Activated T-helper 1 cell treated with anti-CD3 and anti-CD28 coated beads, Interleukin-12 subunit alpha, Interleukin-12 subunit beta, Interleukin-2, Interleukin-4 antibody, amounts not matched to agents 30 ng/mL and 10 ng/mL and 1 ng/mL, durations not matched to agents 14 hours and 24 hours and 36 hours (primary cell): Measurements from ENCODE around the gene ELN. TPM values are rescaled to one million over a fixed set of nuclear protein-coding genes. Genes with fewer than 3 reads are reported as not detected.
"Not testable (repeated sequence)": the region's sequence is repeated elsewhere in the genome, so short reads cannot be mapped to it uniquely, and the experiment has no call there.

ENCODE experiments used
- DNase-seq: peaks from one replicate; pipeline ENCODE4 v3.0.0; 2021; ENCODE audit warnings: low spot score
- H3K27ac Mint-ChIP-seq: one replicate; pipeline ENCODE4 v1.8.0; 2021; ENCODE audit warnings: mild to moderate bottlenecking, mixed read lengths
- H3K27me3 Mint-ChIP-seq: one replicate; pipeline ENCODE4 v1.8.0; 2022; ENCODE audit warnings: mild to moderate bottlenecking, moderate library complexity, mixed read lengths; ENCODE audit not compliant: insufficient read depth
- H3K36me3 Mint-ChIP-seq: one replicate; pipeline ENCODE4 v1.8.0; 2021; ENCODE audit warnings: low read depth, mixed read lengths
- H3K4me1 Mint-ChIP-seq: one replicate; pipeline ENCODE4 v1.8.0; 2021; ENCODE audit warnings: low read depth, mixed read lengths
- H3K4me3 Mint-ChIP-seq: one replicate; pipeline ENCODE4 v1.8.0; 2021; ENCODE audit warnings: mild to moderate bottlenecking, moderate library complexity, mixed read lengths
- H3K9me3 Mint-ChIP-seq: one replicate; pipeline ENCODE4 v1.8.0; 2021; ENCODE audit warnings: mixed read lengths
- intact Hi-C: fragments of 100-400 bp; cut with micrococcal nuclease; formaldehyde crosslinking; loops from one replicate; pipeline ENCODE4 v1.15.1; 2024
- total RNA-seq: library from RNA; stranded (reverse); gene quantifications from 2 replicates; pipeline ENCODE4 v1.2.3, GENCODE V29; 2022

The ELN gene
- total RNA-seq, 1 donor from 2014 or later = not detected

DNA sequence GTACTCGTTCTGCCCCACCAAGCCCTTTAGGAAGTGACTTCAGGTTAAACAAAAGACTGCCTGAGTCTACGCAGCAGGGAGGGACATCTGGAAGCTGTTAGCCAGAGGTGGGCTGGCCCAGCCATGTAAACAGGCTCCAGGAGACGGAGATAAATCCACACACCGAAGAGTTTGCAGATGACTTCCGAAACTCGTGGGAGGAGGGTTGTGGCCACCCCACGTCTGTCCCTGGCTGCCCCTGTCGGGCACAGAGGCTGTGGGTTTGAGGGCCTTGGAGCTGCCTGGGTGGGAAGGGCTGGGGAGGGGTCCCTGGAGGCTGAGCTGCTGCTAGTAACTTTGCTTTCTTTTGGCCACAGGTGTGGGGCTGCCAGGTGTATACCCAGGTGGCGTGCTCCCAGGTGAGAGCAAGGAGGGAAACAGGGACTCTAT lies 15.6 kb downstream of the ELN start:
- peaks cover 2% of the 10 kb centered on the region for H3K27me3 Mint-ChIP-seq
- no peaks in the 10 kb centered on the region for H3K4me1 Mint-ChIP-seq
- intact Hi-C loops = no loop called here
- H3K9me3 Mint-ChIP-seq = no peaks in the 10 kb centered on the region
- no peak for DNase-seq
- no peaks in the 10 kb centered on the region for H3K36me3 Mint-ChIP-seq
- no peak overlapping the region for H3K4me3 Mint-ChIP-seq
- no peak overlapping the region for H3K27ac Mint-ChIP-seq

DNA sequence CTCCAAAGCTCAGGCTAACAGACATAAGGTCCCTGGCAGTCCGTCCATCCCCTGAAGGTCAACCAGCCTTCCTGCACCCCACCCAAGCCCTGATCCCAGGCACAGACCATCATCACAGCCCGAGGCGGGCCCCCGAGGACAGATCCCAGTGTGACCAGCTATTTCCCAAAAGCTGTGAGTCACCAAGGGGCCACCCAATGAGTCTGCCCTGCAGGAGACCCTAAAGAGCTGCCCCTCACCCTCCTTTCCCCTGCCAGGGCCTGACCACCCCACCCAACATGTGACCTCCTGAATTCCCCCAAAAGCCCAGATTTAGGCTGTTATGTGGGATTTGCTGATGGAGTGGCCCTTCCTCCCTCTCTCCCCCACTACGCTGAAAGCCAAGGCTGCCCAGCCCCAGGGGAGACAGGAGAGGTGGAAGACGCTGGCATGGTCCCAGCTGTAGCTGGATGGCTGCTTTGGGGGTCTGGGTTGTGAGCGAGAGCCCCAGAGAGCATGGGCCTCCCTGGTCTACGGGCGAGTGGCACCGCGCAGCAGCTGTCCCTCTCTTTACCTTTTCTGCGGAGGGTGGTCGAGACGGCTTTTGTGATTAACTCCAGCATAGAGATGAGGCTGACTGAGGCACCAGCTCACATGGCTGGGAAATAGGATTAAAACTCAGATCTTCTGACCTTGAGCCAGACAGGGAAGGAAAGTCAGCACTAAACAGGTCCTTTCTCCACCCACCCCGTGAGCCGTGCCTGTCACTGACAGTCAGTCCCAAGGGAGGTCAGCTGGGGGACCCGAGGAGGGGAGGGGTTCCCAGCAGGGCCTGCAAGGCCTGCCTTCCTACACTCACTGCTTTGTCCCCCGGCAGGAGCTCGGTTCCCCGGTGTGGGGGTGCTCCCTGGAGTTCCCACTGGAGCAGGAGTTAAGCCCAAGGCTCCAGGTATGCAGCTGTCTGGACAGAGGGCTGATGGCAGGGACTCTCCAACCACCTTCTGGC lies 16.7 kb downstream of the ELN start:
- no peak for DNase-seq
- H3K9me3 Mint-ChIP-seq = no peaks in the 10 kb centered on the region
- H3K36me3 Mint-ChIP-seq = no peaks in the 10 kb centered on the region
- peaks cover 2% of the 10 kb centered on the region for H3K27me3 Mint-ChIP-seq
- H3K27ac Mint-ChIP-seq = no peak overlapping the region
- no peaks in the 10 kb centered on the region for H3K4me1 Mint-ChIP-seq
- intact Hi-C loops = no loop called here
- no peak overlapping the region for H3K4me3 Mint-ChIP-seq

DNA sequence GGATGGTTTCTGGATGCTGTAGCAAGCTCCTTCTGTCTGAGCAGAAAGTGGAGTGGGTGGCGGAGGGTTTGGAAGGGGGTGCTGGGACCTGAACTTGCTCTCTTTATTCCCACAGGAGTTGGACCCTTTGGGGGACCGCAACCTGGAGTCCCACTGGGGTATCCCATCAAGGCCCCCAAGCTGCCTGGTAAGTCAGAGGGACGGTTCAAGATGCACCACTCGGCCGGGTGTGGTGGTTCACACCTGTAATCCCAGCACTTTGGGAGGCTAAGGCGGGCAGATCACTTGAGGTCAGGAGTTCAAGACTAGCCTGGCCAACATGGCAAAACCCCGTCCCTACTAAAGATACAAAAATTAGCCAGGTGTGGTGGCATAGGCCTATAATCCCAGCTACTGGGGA lies 18.6 kb downstream of the ELN start:
- intact Hi-C loops, H3K36me3 Mint-ChIP-seq, H3K27ac Mint-ChIP-seq: not testable (repeated sequence)

DNA sequence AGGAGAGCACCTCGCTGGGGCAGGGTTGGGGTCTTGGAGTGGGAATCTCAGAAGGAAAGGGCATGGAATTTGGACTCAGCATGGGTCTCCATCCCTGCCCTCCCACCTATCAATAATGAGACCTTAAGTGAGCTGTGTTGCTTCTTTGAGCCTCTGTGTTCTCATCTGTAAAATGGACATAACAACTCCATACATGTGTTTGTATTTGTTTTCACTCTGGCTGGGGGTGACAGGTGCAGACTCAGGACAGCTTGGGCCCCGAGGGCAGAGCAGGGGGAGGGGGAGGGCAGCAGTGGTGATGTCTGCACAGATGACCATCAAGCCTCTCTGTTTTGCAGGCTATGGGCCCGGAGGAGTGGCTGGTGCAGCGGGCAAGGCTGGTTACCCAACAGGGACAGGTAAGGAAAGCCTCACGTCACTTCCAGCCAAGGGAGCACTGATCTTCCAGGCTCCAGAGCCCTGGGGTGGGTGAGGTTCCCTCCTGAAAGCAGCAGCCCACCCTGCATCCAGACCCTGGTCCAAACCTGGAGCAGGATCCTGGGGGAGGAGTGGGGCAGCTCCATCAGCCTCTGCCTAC lies 19.9 kb downstream of the ELN start:
- no peak for DNase-seq
- H3K27me3 Mint-ChIP-seq = no peaks in the 10 kb centered on the region
- H3K36me3 Mint-ChIP-seq = no peaks in the 10 kb centered on the region
- H3K9me3 Mint-ChIP-seq = no peaks in the 10 kb centered on the region
- no peaks in the 10 kb centered on the region for H3K4me1 Mint-ChIP-seq
- intact Hi-C loops = no loop called here
- no peak overlapping the region for H3K27ac Mint-ChIP-seq
- H3K4me3 Mint-ChIP-seq = no peak overlapping the region

More for the DNA sequence above, 18.6 kb downstream of the ELN start:
- H3K4me1 Mint-ChIP-seq, H3K9me3 Mint-ChIP-seq, H3K4me3 Mint-ChIP-seq, DNase-seq, H3K27me3 Mint-ChIP-seq: not testable (repeated sequence)

DNA sequence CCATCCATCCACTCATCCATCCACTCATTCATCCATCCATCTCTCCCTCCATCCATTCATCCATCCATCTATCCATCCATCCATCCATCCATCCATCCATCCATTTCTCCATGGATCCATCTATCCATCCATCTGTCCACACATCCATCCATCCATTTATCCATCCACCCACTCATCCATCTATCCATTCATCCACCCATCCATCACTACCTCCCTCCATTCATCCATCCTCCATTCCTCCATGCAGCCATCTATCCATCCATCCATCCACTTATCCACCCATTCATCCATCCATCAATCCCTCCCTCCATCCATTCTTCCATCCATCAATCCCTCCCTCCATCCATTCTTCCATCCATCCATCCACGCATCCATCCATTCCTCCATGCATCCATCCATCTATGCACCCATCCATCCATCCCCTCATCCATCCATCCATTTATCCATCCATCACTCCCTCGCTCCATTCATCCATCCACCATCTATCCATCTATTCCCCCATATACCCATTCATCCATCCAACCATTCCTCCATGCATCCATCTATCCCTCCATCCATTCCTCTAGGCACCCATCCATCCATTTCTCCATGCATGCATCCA lies 21.1 kb downstream of the ELN start:
- no peaks in the 10 kb centered on the region for H3K27me3 Mint-ChIP-seq
- DNase-seq = no peak
- no peaks in the 10 kb centered on the region for H3K4me1 Mint-ChIP-seq
- H3K4me3 Mint-ChIP-seq = no peak overlapping the region
- no peaks in the 10 kb centered on the region for H3K36me3 Mint-ChIP-seq
- no peak overlapping the region for H3K27ac Mint-ChIP-seq
- intact Hi-C loops = no loop called here
- H3K9me3 Mint-ChIP-seq = no peaks in the 10 kb centered on the region

DNA sequence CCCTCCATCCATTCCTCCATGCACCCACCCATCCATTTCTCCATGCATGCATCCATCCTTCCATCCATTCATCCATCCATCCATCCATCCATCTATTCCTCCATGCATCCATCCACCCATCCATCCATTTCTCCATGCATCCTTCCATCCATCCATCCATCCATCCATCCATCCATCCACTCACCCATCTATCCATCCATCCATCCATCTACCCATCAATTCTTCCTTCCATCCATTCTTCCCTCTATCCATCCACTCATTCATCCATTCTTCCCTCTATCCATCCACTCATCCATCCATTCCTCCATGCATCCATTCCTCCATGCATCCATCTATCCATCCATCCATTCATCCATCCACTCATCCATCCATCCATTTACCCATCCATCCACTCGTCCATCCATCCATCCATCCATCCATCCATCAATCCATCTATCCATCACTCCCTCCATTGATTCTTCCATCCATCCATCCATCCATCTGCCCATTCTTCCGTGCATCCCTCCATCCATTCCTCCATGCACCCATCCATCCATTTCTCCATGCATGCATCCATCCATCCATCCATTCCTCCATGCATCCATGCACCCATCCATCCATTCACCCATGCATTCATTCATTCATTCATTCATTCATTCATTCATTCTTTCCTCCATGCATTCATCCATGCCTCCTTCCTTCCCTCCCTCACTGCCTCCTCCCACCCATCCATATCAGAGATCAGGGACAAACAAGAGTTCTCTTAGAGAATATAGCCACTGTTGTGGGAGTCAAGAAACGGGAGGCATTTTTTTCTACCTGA lies 22.2 kb downstream of the ELN start:
- intact Hi-C loops = no loop called here
- no peaks in the 10 kb centered on the region for H3K27me3 Mint-ChIP-seq
- H3K4me1 Mint-ChIP-seq = no peaks in the 10 kb centered on the region
- H3K27ac Mint-ChIP-seq = no peak overlapping the region
- H3K9me3 Mint-ChIP-seq = no peaks in the 10 kb centered on the region
- no peak overlapping the region for H3K4me3 Mint-ChIP-seq
- H3K36me3 Mint-ChIP-seq = no peaks in the 10 kb centered on the region
- no peak for DNase-seq

DNA sequence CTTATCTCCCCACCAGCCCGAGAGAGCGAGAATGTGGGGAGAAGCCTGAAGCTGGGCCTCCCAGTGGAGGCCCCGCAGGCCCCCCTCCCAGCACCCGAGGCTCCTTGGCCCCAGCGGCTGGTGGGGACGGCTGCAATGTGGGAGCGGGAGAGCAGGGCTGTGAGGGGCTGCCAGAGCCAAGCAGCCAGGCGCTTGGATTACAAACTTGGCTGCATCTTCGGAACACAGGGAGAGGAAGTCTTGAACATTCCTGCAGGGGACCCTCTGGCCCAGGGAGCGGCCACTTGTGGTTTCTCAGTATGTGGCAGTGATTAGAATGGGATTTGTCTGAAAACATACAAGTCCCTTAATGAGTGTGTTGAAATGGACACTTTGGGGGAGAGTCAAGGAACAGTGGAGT lies 23.2 kb downstream of the ELN start:
- Mint-ChIP-seq H3K27me3 (no peaks in the 10 kb centered on the region), H3K9me3 (no peaks in the 10 kb centered on the region), H3K4me3 (no peak overlapping the region), H3K4me1 (no peaks in the 10 kb centered on the region), H3K27ac (no peak overlapping the region), H3K36me3 (no peaks in the 10 kb centered on the region)
- intact Hi-C loops = no loop called here
- no peak for DNase-seq

DNA sequence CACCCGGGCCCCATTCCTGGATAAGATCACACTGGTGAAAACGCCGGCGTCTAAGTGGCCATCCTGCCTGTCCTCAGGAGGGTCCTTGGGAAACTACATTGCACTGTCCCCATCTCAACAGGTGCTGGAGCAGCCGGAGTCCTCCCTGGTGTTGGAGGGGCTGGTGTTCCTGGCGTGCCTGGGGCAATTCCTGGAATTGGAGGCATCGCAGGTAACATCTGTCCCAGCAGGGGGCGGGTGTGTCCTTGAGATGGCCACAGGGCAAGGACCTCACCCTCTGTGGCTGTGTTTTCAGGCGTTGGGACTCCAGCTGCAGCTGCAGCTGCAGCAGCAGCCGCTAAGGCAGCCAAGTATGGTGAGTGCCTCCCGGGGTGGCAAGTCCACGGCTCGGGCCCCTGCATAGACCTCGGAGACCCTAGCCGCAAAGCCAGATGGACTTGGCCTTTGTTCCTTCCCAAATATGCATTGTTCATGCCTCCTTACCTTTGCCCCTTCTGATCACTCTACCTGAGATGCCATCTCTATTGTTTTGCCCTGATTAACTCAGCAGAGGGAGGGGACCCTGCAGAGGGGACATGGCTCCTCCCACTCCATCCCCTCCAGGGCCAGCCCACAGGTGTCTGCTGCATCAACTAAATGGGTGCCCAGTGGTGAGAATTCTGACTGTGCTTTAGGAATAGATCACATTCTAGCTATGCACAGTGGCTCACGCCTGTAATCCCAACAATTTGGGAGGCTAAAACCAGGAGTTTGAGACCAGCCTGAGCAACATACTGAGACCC lies 23.8 kb downstream of the ELN start:
- Mint-ChIP-seq H3K4me1 (no peaks in the 10 kb centered on the region), H3K27me3 (no peaks in the 10 kb centered on the region), H3K9me3 (no peaks in the 10 kb centered on the region), H3K4me3 (no peak overlapping the region), H3K27ac (no peak overlapping the region), H3K36me3 (no peaks in the 10 kb centered on the region)
- intact Hi-C loops = no loop called here
- DNase-seq = no peak

DNA sequence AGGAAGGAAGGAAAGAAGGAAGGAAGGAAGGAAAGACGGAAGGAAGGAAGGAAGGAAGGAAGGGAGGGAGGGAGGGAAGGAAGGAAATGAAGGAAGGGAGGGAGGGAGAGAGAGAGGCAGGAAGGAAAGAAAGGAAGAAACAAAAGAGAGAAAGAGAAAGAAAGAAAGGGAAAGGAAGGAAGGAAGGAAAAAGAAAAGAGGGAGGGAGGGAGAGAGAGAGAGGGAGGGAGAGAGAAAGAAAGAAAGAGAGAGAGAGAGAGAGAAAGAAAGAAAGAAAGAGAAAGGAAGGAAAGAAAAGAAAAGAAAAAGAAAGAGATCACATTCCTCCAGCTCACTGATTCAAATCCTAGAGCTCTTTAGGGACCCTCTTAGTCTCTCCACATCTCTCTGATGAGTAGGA lies 24.7 kb downstream of the ELN start:
- H3K9me3 Mint-ChIP-seq = no peaks in the 10 kb centered on the region
- no peak overlapping the region for H3K27ac Mint-ChIP-seq
- intact Hi-C loops = no loop called here
- no peak for DNase-seq
- H3K27me3 Mint-ChIP-seq = no peaks in the 10 kb centered on the region
- no peak overlapping the region for H3K4me3 Mint-ChIP-seq
- H3K36me3 Mint-ChIP-seq = no peaks in the 10 kb centered on the region
- no peaks in the 10 kb centered on the region for H3K4me1 Mint-ChIP-seq

DNA sequence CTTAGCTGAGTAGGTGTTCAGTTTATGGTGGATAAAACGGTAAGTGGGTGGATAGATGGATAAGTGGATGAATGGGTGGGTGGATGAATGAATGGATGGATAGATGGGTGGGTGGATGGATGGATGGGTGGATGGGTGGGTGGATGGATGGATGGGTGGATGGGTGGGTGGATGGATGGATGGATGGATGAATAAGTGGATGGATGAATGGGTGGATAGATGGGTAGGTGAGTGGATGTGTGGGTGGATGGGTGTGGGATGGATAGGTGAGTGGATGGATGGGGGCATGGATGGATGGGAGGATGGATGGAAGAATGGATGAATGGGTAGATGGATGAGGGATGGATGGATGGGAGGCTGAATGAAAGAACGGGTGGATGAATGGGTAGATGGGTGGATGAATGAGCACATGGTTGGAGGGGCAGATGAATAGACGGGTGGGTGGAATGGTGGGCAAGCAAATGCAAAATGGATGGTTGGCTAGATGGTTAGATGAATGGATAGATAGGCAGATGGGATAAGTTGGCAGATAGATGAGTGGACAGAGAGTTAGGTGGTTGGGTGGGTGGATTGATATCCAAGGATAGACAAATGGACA lies 25.7 kb downstream of the ELN start:
- Mint-ChIP-seq H3K4me1 (no peaks in the 10 kb centered on the region), H3K27ac (no peak overlapping the region), H3K27me3 (peaks cover 7% of the 10 kb centered on the region), H3K4me3 (no peak overlapping the region), H3K9me3 (no peaks in the 10 kb centered on the region), H3K36me3 (no peaks in the 10 kb centered on the region)
- intact Hi-C loops = no loop called here
- DNase-seq = no peak

DNA sequence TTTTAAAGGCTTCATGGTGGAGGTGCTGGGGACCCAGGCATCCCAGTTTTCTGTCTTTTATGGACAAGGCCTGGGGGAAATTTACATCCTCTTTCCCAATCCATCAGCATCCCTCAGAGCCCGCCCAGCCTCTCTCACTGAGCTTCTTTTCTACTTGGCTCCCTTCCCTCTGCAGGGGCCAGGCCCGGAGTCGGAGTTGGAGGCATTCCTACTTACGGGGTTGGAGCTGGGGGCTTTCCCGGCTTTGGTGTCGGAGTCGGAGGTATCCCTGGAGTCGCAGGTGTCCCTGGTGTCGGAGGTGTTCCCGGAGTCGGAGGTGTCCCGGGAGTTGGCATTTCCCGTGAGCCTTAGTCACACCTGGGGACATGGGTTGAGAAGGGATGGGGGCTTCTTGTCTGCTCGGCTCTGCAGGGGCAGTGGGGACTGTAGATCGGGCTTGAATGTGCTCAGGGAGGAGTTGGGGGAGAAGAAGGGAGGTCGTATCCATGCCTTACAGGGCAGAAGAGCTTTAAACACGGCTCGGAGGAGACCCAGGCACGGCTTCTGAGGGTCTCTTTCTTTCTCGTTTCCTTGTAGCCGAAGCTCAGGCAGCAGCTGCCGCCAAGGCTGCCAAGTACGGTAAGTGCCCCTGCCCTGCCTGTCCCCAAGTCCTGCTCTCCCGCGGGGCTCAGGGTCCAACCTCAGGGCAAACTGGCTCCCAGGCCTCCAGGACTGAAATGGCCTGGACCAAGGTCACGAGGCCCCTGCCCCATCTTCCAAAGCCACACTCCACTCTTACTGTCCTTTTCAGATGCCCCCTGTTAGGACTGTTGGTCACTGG lies 28.3 kb downstream of the ELN start:
- intact Hi-C loops = no loop called here
- DNase-seq = no peak
- H3K27me3 Mint-ChIP-seq = peaks cover 7% of the 10 kb centered on the region
- no peak overlapping the region for H3K4me3 Mint-ChIP-seq
- H3K4me1 Mint-ChIP-seq = no peaks in the 10 kb centered on the region
- no peaks in the 10 kb centered on the region for H3K36me3 Mint-ChIP-seq
- H3K9me3 Mint-ChIP-seq = no peaks in the 10 kb centered on the region
- H3K27ac Mint-ChIP-seq = no peak overlapping the region
